Omental fat pad (tissue), 4 donors: ENCODE data around the gene GCG. TPM values are rescaled to one million over a fixed set of nuclear protein-coding genes. Genes with fewer than 3 reads are reported as not detected.

Experiments
- ATAC-seq: fragments of 150-250 bp; one replicate; pipeline ENCODE4 v1.9.1; 2016; ENCODE audit warnings: mild to moderate bottlenecking, moderate library complexity; ENCODE audit not compliant: low FRiP score
- DNase-seq: peaks from one replicate; pipeline ENCODE4 v3.0.0-alpha.2; 2019; ENCODE audit warnings: low spot score
- total RNA-seq, 4 donors: library from RNA; depleted of rRNA; stranded (reverse); fragments of >200 nt; gene quantifications; one replicate each; pipeline ENCODE4 v1.1.0, GENCODE V29; 2016
- TF ChIP-seq, protein P1 (sequence below), 3 donors: fragments of 450-650 bp; IDR thresholded peaks; one replicate each; pipeline ENCODE4 v1.5.1; 2016 to 2017; ENCODE audit warnings: antibody characterized with exemption in 3 of 3, mild to moderate bottlenecking in 3 of 3, moderate library complexity in 2 of 3

Gene GCG
- total RNA-seq, 4 donors from 2014 or later, result not detected

DNA sequence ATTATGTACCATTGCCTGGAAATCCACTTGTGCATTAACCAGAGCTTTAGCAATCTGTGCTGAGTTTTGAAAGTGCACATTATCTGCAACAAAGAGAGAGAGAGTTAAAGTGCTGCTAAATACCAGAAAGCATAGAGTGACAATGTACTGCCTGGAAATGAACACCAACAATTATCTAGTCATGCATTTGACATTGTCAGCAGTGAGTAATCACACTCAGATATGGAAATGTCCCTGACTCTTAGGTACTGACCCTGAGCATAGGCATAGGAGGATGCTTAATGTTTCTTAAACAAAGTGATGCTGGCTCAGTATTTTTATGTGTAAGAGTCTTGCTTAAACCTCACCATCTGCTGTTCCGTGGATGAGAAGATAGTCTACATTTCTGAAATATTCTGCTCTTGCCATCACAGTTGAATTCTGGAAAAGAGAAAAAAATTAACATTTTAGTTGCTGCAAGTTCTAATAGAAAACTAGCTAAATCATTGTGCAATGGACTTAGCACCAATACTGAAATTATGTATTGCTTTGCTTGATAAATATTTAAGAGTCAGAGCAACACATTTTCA, 20.8 kb upstream of the GCG start:
- no peak for ATAC-seq
- no peak for DNase-seq
- TF ChIP-seq, protein P1, sequence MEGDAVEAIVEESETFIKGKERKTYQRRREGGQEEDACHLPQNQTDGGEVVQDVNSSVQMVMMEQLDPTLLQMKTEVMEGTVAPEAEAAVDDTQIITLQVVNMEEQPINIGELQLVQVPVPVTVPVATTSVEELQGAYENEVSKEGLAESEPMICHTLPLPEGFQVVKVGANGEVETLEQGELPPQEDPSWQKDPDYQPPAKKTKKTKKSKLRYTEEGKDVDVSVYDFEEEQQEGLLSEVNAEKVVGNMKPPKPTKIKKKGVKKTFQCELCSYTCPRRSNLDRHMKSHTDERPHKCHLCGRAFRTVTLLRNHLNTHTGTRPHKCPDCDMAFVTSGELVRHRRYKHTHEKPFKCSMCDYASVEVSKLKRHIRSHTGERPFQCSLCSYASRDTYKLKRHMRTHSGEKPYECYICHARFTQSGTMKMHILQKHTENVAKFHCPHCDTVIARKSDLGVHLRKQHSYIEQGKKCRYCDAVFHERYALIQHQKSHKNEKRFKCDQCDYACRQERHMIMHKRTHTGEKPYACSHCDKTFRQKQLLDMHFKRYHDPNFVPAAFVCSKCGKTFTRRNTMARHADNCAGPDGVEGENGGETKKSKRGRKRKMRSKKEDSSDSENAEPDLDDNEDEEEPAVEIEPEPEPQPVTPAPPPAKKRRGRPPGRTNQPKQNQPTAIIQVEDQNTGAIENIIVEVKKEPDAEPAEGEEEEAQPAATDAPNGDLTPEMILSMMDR (IDR thresholded peaks at IDR 0.05), result no peak

DNA sequence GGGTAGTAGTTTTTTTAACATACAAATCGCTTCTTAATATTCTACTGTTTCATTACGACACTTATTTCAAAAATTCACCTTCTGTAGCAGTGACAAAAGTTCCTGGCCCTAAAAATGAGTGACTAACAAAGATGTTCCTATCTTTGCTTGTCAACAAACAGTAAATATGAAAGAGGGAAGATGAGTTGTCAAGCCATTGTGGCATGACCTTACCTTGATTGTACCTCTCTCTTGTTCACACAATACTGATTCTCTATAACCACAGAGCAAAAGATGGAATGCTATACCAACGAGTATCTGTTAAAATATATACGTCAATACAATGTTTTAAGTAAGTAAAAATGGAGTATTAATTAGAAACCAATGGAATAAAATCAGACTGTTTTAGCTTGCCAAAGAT, 14.7 kb upstream of the GCG start:
- DNase-seq (no peak), ATAC-seq (no peak)
- TF ChIP-seq, protein P1 (IDR thresholded peaks at IDR 0.05), result no peak

DNA sequence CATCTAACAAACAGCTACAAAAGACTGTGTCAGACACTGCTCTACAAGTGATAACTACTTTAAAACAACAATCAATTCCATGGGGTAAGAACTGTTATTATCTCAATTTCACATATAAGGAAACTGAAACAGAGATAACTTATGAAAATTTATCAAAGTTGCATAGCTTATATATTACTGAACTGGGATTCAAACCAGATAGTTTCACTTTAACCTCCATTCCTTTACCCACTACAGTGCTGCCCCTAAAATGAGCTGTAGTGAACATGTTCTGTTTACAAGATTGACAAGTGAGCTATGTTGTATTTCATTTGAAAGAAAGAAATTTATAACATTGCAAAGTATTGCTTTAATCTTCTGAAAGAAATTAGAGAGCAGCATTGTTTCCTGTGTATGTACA, 14.1 kb upstream of the GCG start:
- TF ChIP-seq, protein P1 (IDR thresholded peaks at IDR 0.05), result no peak
- ATAC-seq, result no peak

DNA sequence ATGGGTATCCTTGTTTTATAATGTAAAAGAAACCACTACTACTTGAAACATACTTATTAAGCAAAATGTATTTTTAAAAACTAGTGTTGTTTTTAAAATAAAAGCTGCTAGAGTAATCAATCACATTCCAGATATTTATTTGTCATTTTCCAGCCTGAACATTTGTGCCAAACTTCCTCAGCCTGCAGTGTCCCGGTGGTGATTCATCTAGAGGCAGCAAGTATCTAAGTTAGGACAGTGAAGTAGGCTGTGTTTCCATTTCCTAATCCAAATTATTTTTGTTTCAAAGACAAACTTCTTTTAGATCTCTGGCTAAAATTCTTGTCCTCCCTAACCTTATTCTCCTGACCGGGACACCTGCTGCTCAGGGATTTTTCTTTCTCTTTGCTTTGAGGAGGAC, 12.8 kb upstream of the GCG start:
- TF ChIP-seq, protein P1 (IDR thresholded peaks at IDR 0.05), result no peak
- DNase-seq, result no peak
- no peak for ATAC-seq

More for the DNA sequence above, 14.1 kb upstream of the GCG start:
- DNase-seq, result no peak

DNA sequence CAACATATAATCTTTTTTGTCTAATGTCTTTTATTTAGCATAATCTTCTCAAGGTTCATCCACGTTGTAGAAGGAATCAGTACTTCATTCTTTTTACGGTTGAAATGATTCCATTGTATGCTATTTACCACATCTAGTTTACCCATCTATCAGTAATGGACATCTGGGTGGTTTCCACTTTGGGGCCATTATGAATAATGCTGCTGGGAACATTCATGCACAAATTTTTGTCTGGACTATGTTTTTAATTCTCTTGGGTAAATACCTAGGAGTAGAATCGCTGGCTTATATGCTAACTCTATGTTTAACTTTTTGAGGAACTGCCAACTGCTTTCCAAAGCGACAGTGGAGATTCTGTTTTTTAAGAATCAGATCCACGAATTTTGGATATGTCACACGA, 7.4 kb upstream of the GCG start:
- TF ChIP-seq, protein P1 (IDR thresholded peaks at IDR 0.05), result no peak
- DNase-seq, result no peak

DNA sequence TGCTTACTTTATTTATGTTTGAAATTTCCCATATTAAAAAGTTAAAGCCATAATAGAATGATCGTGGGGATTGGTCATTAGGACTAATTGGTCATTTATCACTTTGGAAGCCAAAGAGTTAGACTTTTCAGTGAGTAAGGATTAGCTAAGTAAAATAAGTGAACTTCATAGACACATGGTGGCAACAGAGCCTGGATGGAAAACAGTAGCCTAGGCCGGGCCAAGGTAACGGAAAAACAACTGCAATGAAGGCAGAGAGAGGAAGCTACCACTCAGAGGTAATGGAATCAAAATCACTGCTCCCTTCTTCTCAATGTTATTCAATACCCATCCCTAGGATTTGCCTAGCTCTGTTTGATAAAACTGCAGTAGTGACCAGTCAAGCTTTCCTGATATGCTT, 4.1 kb upstream of the GCG start:
- ATAC-seq (no peak), DNase-seq (no peak)
- TF ChIP-seq, protein P1 (IDR thresholded peaks at IDR 0.05), result no peak

More for the DNA sequence above, 7.4 kb upstream of the GCG start:
- no peak for ATAC-seq

DNA sequence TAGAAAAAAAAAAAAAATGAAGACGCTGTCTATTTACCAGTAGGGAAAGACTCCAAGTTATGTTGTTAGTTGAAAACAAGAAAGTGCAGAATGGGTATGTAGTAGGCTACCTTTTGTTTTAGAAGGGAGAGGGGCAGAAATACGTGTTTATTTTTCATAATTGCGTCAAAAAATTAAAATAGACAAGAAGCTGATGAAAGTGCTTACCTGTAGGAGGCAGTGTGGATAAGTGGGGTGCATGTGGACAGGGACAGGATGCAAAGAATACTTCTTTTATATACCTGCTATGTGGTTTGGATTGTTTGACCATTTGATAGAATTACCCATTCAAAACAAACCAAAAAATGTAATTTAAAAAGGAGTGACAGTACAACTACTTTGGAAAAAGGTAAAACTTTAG, 3.0 kb upstream of the GCG start:
- DNase-seq (no peak), ATAC-seq (no peak)
- TF ChIP-seq, protein P1 (IDR thresholded peaks at IDR 0.05), result no peak
